NCI-H2227 (cell line): ENCODE data around the gene PSME1.
"Not testable (repeated sequence)": the region's sequence is repeated elsewhere in the genome, so short reads cannot be mapped to it uniquely, and the experiment has no call there.

ENCODE experiments used
- DNase-seq: peaks from one replicate; lab custom pipeline; 2025; ENCODE audit not compliant: unreplicated experiment; lab: John Stamatoyannopoulos, UW

PSME1 gene

GRCh38 chr14:24103451-24103850, 32.5 kb upstream of the PSME1 start:
- no peak for DNase-seq

GRCh38 chr14:24105609-24106239, 30.3 kb upstream of the PSME1 start:
- DNase-seq: not testable (repeated sequence)

GRCh38 chr14:24106672-24107271, 29.2 kb upstream of the PSME1 start:
- DNase-seq: no peak

GRCh38 chr14:24108336-24108874, 27.6 kb upstream of the PSME1 start:
- no peak for DNase-seq

- no peak for DNase-seq
These were observed 25.9 kb upstream of the PSME1 start for GRCh38 chr14:24110060-24110459.

- no peak for DNase-seq
These were observed 25.5 kb upstream of the PSME1 start for GRCh38 chr14:24110523-24110922.

- peak; percentile 47 for DNase-seq
These were observed 22.6 kb upstream of the PSME1 start for GRCh38 chr14:24113379-24113800.

GRCh38 chr14:24113801-24114531, 22.0 kb upstream of the PSME1 start:
- peak; percentile 86 for DNase-seq

- peak; percentile 99 for DNase-seq
These were observed 21.2 kb upstream of the PSME1 start, which contains the start of the genes DCAF11 and NRL for GRCh38 chr14:24114532-24115421. DCAF11 (plus strand) TSS chr14:24114777; CDS start chr14:24115595, 818 bp downstream. NRL (minus strand) TSS chr14:24114949; CDS start chr14:24082848, 32,101 bp downstream.

GRCh38 chr14:24115422-24116127, 20.4 kb upstream of the PSME1 start:
- DNase-seq: no peak

GRCh38 chr14:24116128-24116814, 19.7 kb upstream of the PSME1 start:
- DNase-seq: no peak

GRCh38 chr14:24117179-24117578, 18.8 kb upstream of the PSME1 start:
- no peak for DNase-seq

GRCh38 chr14:24119691-24120090, 16.3 kb upstream of the PSME1 start:
- DNase-seq: no peak

- no peak for DNase-seq
These were observed 14.8 kb upstream of the PSME1 start for GRCh38 chr14:24121210-24121609.

GRCh38 chr14:24122416-24122815, 13.6 kb upstream of the PSME1 start:
- no peak for DNase-seq

GRCh38 chr14:24122898-24123297, 13.1 kb upstream of the PSME1 start:
- no peak for DNase-seq

GRCh38 chr14:24123424-24124417, 12.3 kb upstream of the PSME1 start:
- DNase-seq: no peak

- no peak for DNase-seq
These were observed 9.1 kb upstream of the PSME1 start for GRCh38 chr14:24126939-24127338.
